Measurements from ENCODE around the gene FYN.

DNA sequence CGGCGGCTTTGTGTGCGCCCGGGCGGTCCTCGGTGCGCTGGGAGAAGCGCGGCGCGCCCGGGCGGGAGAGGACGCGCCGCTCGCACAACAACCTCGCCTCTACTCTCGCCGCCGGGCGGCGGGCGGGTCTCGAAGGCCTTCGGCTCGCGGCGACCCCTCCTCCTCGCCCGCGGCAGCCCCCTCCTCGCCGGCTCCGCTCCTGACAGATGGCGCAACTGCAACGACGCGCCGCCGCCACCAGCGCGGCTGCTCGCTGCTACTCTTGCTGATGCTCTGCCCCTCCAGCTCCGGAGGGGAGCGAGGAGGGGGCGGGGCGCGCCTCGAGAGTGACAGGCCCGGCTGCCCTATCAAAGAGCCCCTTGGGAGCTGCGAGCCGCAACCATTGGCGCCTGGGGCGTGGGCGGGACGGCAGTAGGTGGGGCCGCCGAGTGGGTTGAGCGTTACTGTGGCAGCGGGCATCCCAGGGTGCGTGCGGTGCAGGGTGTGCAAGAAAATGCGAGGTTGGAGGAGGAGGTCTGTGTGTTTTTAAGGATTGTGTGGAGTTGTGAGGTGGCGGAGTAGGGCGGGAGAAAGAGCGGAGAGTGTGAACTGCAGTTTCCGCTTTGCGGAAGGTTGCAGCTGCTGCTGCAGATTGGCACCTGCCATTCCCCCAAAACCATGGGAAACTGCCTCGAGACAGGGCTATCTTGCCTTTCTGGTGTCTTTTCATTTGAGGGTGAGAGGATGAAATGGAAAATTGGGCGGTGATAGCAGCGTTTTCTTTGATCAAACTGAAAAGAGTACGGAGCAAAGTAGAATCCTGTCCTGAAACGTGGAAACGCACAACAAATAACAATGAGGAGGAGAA, at the start of gene FYN:
- TF ChIP-seq LEF1 (IDR thresholded peaks at IDR 0.05; ENCODE audit: borderline replicate concordance) (no peak), HDGF (IDR thresholded peaks at IDR 0.05; ENCODE audit: borderline replicate concordance) (0 out of 2 replicates have a peak, but pooled peaks have one; percentile 47), FOXA1 (IDR thresholded peaks at IDR 0.05) (no peak), ELF4 (IDR thresholded peaks at IDR 0.05) (no peak), ZNF384 (IDR thresholded peaks at IDR 0.05) (no peak), NFRKB (IDR thresholded peaks at IDR 0.05) (no peak), SP1 (IDR thresholded peaks at IDR 0.05) (peak; percentile 65; the same call in 1 of the 2 replicates)
- TF ChIP-seq, protein P1, sequence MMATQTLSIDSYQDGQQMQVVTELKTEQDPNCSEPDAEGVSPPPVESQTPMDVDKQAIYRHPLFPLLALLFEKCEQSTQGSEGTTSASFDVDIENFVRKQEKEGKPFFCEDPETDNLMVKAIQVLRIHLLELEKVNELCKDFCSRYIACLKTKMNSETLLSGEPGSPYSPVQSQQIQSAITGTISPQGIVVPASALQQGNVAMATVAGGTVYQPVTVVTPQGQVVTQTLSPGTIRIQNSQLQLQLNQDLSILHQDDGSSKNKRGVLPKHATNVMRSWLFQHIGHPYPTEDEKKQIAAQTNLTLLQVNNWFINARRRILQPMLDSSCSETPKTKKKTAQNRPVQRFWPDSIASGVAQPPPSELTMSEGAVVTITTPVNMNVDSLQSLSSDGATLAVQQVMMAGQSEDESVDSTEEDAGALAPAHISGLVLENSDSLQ (IDR thresholded peaks at IDR 0.05) = peak; percentile 100
